Neural progenitor cell (in vitro differentiated cells): ENCODE results near the gene RLN2.

ENCODE experiments used
- CTCF ChIP-seq: fragments of 200-600 bp; sonication (generic); IDR thresholded peaks from 2 replicates; pipeline ENCODE4 v1.5.1; 2017; ENCODE audit warnings: antibody characterized with exemption, mild to moderate bottlenecking
- EZH2 ChIP-seq: fragments of 200-600 bp; sonication (generic); IDR thresholded peaks from 2 replicates; pipeline ENCODE4 v1.6.1; 2017; ENCODE audit warnings: antibody characterized with exemption, mild to moderate bottlenecking, moderate library complexity

GRCh38 chr9:5315187-5315923, 10.8 kb upstream of the RLN2 start:
- no peak for TF ChIP-seq CTCF
- no peak for TF ChIP-seq EZH2
